ENCODE data around the gene PDSS1. TPM values are rescaled to one million over a fixed set of nuclear protein-coding genes. Genes with fewer than 3 reads are reported as not detected.

PDSS1 gene
- total RNA-seq, 1 donor from 2014 or later, result 14.1 TPM

- no peak for DNase-seq (ENCODE audit: extremely low spot score, unreplicated experiment)
- TF ChIP-seq, protein P1, sequence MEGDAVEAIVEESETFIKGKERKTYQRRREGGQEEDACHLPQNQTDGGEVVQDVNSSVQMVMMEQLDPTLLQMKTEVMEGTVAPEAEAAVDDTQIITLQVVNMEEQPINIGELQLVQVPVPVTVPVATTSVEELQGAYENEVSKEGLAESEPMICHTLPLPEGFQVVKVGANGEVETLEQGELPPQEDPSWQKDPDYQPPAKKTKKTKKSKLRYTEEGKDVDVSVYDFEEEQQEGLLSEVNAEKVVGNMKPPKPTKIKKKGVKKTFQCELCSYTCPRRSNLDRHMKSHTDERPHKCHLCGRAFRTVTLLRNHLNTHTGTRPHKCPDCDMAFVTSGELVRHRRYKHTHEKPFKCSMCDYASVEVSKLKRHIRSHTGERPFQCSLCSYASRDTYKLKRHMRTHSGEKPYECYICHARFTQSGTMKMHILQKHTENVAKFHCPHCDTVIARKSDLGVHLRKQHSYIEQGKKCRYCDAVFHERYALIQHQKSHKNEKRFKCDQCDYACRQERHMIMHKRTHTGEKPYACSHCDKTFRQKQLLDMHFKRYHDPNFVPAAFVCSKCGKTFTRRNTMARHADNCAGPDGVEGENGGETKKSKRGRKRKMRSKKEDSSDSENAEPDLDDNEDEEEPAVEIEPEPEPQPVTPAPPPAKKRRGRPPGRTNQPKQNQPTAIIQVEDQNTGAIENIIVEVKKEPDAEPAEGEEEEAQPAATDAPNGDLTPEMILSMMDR (conservative IDR thresholded peaks at IDR 0.05), result peak; percentile 94
- Mint-ChIP-seq H3K27ac (no peak overlapping the region), H3K36me3 (peaks cover 4% of the 10 kb centered on the region), H3K4me1 (ENCODE audit: unreplicated experiment) (no peaks in the 10 kb centered on the region), H3K4me3 (no peak overlapping the region), H3K27me3 (no peaks in the 10 kb centered on the region), H3K9me3 (no peaks in the 10 kb centered on the region)
Observed at GRCh38 chr10:26725837-26726727, 28.6 kb downstream of the PDSS1 start.

DNA sequence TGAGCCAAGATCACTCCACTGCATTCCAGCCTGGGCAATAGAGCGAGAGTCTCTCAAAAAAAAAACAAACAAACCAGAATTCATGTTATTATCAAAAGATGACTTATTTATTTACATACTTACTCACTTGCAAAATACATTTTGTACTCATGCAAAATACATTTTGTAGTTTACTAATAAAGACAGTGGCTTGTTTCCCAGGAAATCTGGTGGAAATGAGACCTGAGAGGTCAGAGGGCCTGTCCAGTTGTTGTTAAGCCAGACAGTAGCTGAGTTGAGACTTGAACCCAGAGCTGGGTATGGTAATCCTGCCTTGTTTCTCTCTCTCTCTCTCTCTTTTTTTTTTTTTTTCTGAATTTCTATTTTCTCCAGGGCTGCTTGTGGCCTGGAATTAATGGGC lies 29.5 kb downstream of the PDSS1 start:
- TF ChIP-seq, protein P1 (conservative IDR thresholded peaks at IDR 0.05), result no peak
- DNase-seq (ENCODE audit: extremely low spot score, unreplicated experiment), result no peak
- H3K4me3 Mint-ChIP-seq, result no peak overlapping the region
- no peaks in the 10 kb centered on the region for H3K9me3 Mint-ChIP-seq
- H3K27ac Mint-ChIP-seq, result no peak overlapping the region
- no peaks in the 10 kb centered on the region for H3K4me1 Mint-ChIP-seq (ENCODE audit: unreplicated experiment)
- H3K27me3 Mint-ChIP-seq, result no peaks in the 10 kb centered on the region
- peaks cover 4% of the 10 kb centered on the region for H3K36me3 Mint-ChIP-seq

DNA sequence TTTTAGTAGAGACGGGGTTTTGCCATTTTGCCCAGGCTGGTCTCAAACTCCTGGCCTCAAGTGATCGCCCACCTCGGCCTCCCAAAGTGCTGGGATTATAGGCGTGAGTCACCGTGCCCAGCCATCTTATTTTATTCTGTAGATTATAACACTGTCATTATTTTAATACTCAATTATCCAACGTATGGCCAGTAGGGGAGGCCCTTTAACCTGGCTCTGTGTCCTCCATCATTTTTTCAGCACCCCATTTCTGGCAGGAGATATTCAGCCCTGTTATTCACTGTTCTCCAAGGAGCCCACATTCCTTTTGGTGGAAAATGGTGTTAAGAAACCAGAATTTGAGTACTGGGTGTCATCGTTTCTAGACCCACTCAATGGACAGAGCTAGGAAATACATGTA lies 31.5 kb downstream of the PDSS1 start:
- Mint-ChIP-seq H3K27ac (no peak overlapping the region), H3K36me3 (peaks cover 10% of the 10 kb centered on the region), H3K27me3 (no peaks in the 10 kb centered on the region), H3K4me1 (ENCODE audit: unreplicated experiment) (peaks cover 6% of the 10 kb centered on the region), H3K9me3 (no peaks in the 10 kb centered on the region), H3K4me3 (no peak overlapping the region)
- TF ChIP-seq, protein P1 (conservative IDR thresholded peaks at IDR 0.05), result no peak
- no peak for DNase-seq (ENCODE audit: extremely low spot score, unreplicated experiment)

DNA sequence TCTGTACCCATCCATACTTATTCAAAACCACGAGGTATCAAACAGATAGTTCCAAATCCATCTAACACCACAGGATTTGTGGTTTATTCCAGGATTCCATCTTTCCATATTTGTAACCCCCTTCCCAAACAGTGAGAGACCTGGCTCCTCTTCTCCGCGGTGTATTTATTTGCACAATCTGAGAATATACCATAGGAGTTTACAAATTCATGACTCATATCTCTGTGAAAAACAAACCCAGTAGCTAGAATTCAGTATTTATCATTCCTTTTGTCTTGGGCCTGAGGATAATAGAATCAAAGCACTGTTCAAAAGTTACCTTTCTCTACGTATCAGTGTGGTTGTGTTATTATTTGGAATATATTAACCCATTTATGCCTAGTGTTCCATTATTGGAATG lies 31.9 kb downstream of the PDSS1 start:
- H3K27ac Mint-ChIP-seq, result no peak overlapping the region
- H3K36me3 Mint-ChIP-seq, result peaks cover 10% of the 10 kb centered on the region
- H3K4me1 Mint-ChIP-seq (ENCODE audit: unreplicated experiment), result peaks cover 8% of the 10 kb centered on the region
- H3K9me3 Mint-ChIP-seq, result no peaks in the 10 kb centered on the region
- no peak for DNase-seq (ENCODE audit: extremely low spot score, unreplicated experiment)
- H3K4me3 Mint-ChIP-seq, result no peak overlapping the region
- H3K27me3 Mint-ChIP-seq, result no peaks in the 10 kb centered on the region
- TF ChIP-seq, protein P1 (conservative IDR thresholded peaks at IDR 0.05), result no peak

DNA sequence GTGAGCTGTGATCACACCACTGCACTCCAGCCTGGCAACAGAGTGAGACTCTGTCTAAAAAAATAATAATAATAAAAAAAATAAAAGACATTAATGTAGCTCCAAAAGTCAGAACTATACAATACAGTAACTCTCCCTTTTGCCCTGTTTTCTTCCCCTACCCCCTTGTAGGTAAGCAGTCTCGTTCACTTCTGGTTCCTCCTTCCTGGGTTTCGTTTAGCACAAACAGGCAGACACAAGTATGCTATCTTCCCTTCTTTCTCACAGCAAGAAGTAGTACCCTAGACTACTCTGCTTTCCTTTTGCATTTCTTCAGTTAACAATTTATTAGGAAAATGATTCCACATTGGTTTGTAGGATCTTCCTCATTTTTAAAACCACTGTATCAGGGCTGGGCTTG lies 33.1 kb downstream of the PDSS1 start:
- no peak for DNase-seq (ENCODE audit: extremely low spot score, unreplicated experiment)
- TF ChIP-seq, protein P1 (conservative IDR thresholded peaks at IDR 0.05), result no peak

More for the DNA sequence above, 33.1 kb downstream of the PDSS1 start:
- Mint-ChIP-seq H3K27me3 (no peaks in the 10 kb centered on the region), H3K36me3 (peaks cover 13% of the 10 kb centered on the region), H3K4me1 (ENCODE audit: unreplicated experiment) (peaks cover 12% of the 10 kb centered on the region), H3K4me3 (no peak overlapping the region), H3K9me3 (no peaks in the 10 kb centered on the region), H3K27ac (no peak overlapping the region)
